Measurements from ENCODE around the gene AKR1C4.

Gene AKR1C4

GRCh38 chr10:5259952-5260578 lies 63.4 kb downstream of the AKR1C4 start:
- Histone ChIP-seq H3F3A (ENCODE audit: low read depth) (no peaks in the 10 kb centered on the region), H2AFZ (ENCODE audit: low read length) (no peak overlapping the region), H3K9ac (ENCODE audit: low read depth, low read length, poor library complexity, severe bottlenecking) (no peak overlapping the region)

GRCh38 chr10:5260828-5261227 lies 64.2 kb downstream of the AKR1C4 start:
- Histone ChIP-seq H3K9ac (ENCODE audit: low read depth, low read length, poor library complexity, severe bottlenecking) (no peak overlapping the region), H4K20me1 (ENCODE audit: insufficient read depth, low read length, poor library complexity, severe bottlenecking) (no peaks in the 10 kb centered on the region), H3K9me3 (ENCODE audit: insufficient read depth, low read depth, low read length) (peaks cover 9% of the 10 kb centered on the region; the same call in 1 of the 2 replicates), H3K4me1 (ENCODE audit: insufficient read depth, low read length, poor library complexity, severe bottlenecking) (no peaks in the 10 kb centered on the region), H3K4me3 (ENCODE audit: low read length, poor library complexity, severe bottlenecking) (no peak overlapping the region), H3F3A (ENCODE audit: low read depth) (no peaks in the 10 kb centered on the region), H3K79me2 (ENCODE audit: insufficient read depth, low read length) (no peaks in the 10 kb centered on the region), H3K36me3 (ENCODE audit: insufficient read depth, low read length) (no peaks in the 10 kb centered on the region), H3K9me2 (replicated peaks; ENCODE audit: low read depth, low read length) (no peaks in the 10 kb centered on the region), H2AFZ (ENCODE audit: low read length) (no peak overlapping the region), H3K4me2 (ENCODE audit: low read depth, low read length, poor library complexity, severe bottlenecking) (no peak overlapping the region), H3K27me3 (ENCODE audit: insufficient read depth, low read length, poor library complexity, severe bottlenecking) (no peaks in the 10 kb centered on the region)
- no peak for TF ChIP-seq CTCF (conservative IDR thresholded peaks at IDR 0.05; ENCODE audit: low read length)
- TF ChIP-seq EZH2phosphoT487 (IDR thresholded peaks at IDR 0.05; ENCODE audit: borderline replicate concordance) = no peak

More at GRCh38 chr10:5259952-5260578, 63.4 kb downstream of the AKR1C4 start:
- no peaks in the 10 kb centered on the region for H3K79me2 ChIP-seq (ENCODE audit: insufficient read depth, low read length)
- no peak overlapping the region for H3K4me2 ChIP-seq (ENCODE audit: low read depth, low read length, poor library complexity, severe bottlenecking)
- H3K36me3 ChIP-seq (ENCODE audit: insufficient read depth, low read length) = no peaks in the 10 kb centered on the region
- no peaks in the 10 kb centered on the region for H3K27me3 ChIP-seq (ENCODE audit: insufficient read depth, low read length, poor library complexity, severe bottlenecking)
- no peaks in the 10 kb centered on the region for H4K20me1 ChIP-seq (ENCODE audit: insufficient read depth, low read length, poor library complexity, severe bottlenecking)
- H3K9me2 ChIP-seq (replicated peaks; ENCODE audit: low read depth, low read length) = no peaks in the 10 kb centered on the region
- H3K4me3 ChIP-seq (ENCODE audit: low read length, poor library complexity, severe bottlenecking) = no peak overlapping the region
- no peaks in the 10 kb centered on the region for H3K4me1 ChIP-seq (ENCODE audit: insufficient read depth, low read length, poor library complexity, severe bottlenecking)
- peaks cover 3% of the 10 kb centered on the region; the same call in 1 of the 2 replicates for H3K9me3 ChIP-seq (ENCODE audit: insufficient read depth, low read depth, low read length)
- TF ChIP-seq CTCF (conservative IDR thresholded peaks at IDR 0.05; ENCODE audit: low read length) (no peak), EZH2phosphoT487 (IDR thresholded peaks at IDR 0.05; ENCODE audit: borderline replicate concordance) (no peak)

- no peaks in the 10 kb centered on the region for H4K20me1 ChIP-seq (ENCODE audit: insufficient read depth, low read length, poor library complexity, severe bottlenecking)
- no peak overlapping the region for H3K4me2 ChIP-seq (ENCODE audit: low read depth, low read length, poor library complexity, severe bottlenecking)
- H3K9me2 ChIP-seq (replicated peaks; ENCODE audit: low read depth, low read length) = no peaks in the 10 kb centered on the region
- H3K9ac ChIP-seq (ENCODE audit: low read depth, low read length, poor library complexity, severe bottlenecking) = no peak overlapping the region
- H3K4me3 ChIP-seq (ENCODE audit: low read length, poor library complexity, severe bottlenecking) = no peak overlapping the region
- H3K9me3 ChIP-seq (ENCODE audit: insufficient read depth, low read depth, low read length) = peaks cover 21% of the 10 kb centered on the region; the same call in 1 of the 2 replicates
- H3K36me3 ChIP-seq (ENCODE audit: insufficient read depth, low read length) = no peaks in the 10 kb centered on the region
- H3F3A ChIP-seq (ENCODE audit: low read depth) = no peaks in the 10 kb centered on the region
- no peaks in the 10 kb centered on the region for H3K79me2 ChIP-seq (ENCODE audit: insufficient read depth, low read length)
- TF ChIP-seq EZH2phosphoT487 (IDR thresholded peaks at IDR 0.05; ENCODE audit: borderline replicate concordance) (no peak), CTCF (conservative IDR thresholded peaks at IDR 0.05; ENCODE audit: low read length) (no peak)
- no peaks in the 10 kb centered on the region for H3K4me1 ChIP-seq (ENCODE audit: insufficient read depth, low read length, poor library complexity, severe bottlenecking)
- H3K27me3 ChIP-seq (ENCODE audit: insufficient read depth, low read length, poor library complexity, severe bottlenecking) = no peaks in the 10 kb centered on the region
- H2AFZ ChIP-seq (ENCODE audit: low read length) = no peak overlapping the region
These were observed 68.5 kb downstream of the AKR1C4 start for GRCh38 chr10:5265139-5265538.
